Measurements from ENCODE around the gene AEBP2.

AEBP2 gene

DNA sequence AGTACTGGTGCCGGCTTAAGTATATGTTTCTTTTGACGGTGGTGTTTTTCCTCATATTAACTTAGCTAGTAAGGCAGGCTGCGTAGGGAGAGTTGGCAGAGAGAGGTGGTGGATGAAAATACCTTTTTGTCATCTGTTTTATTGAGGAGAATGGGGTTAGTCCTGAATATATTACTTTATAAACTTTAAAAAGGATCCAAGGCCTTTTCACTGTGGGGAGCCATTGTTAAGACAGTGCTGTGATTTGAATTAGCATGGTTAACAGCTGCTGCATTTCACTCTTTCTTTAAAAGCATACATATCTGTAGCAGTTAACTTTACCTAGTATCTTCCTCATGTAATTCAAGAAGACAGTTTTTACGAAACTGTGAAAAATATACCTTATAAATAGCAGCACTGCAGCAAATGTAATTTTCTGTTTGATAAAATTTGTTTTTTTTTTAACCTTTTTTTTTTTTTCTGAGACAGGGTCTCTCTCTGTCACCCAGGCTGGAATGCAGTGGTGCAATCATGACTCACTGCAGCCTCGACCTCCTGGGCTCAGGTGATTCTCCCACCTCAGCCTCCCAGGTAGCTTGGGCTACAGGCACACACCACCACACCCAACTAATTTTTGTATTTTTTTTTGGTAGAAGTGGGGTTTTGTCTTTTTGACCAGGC is 57.1 kb downstream of the AEBP2 start:
- Histone ChIP-seq H3K36me3 (ENCODE audit: control insufficient read depth, insufficient read depth, low read length) (no peaks in the 10 kb centered on the region), H3K4me2 (ENCODE audit: low read length) (no peak overlapping the region), H3K79me2 (peaks cover 7% of the 10 kb centered on the region), H3K27me3 (ENCODE audit: control insufficient read depth, insufficient read depth, low read length) (no peaks in the 10 kb centered on the region), H2AFZ (no peak overlapping the region), H3K9ac (no peak overlapping the region), H3K9me3 (ENCODE audit: control insufficient read depth, low read length) (no peaks in the 10 kb centered on the region), H3K4me3 (ENCODE audit: low read depth, low read length) (no peak overlapping the region), H3K4me1 (no peaks in the 10 kb centered on the region), H3K27ac (no peak overlapping the region)
- no peak for TF ChIP-seq CTCF (IDR thresholded peaks at IDR 0.05)

GRCh38 chr12:19498099-19498498 is 58.8 kb downstream of the AEBP2 start:
- no peaks in the 10 kb centered on the region for H3K27me3 ChIP-seq (ENCODE audit: control insufficient read depth, insufficient read depth, low read length)
- H3K9ac ChIP-seq, result no peak overlapping the region
- no peak overlapping the region for H3K27ac ChIP-seq
- H3K4me2 ChIP-seq (ENCODE audit: low read length), result no peak overlapping the region
- H3K36me3 ChIP-seq (ENCODE audit: control insufficient read depth, insufficient read depth, low read length), result no peaks in the 10 kb centered on the region
- peaks cover 10% of the 10 kb centered on the region for H3K79me2 ChIP-seq
- TF ChIP-seq CTCF (IDR thresholded peaks at IDR 0.05), result no peak
- H3K4me1 ChIP-seq, result no peaks in the 10 kb centered on the region
- no peaks in the 10 kb centered on the region for H3K9me3 ChIP-seq (ENCODE audit: control insufficient read depth, low read length)
- no peak overlapping the region for H2AFZ ChIP-seq
- no peak overlapping the region for H3K4me3 ChIP-seq (ENCODE audit: low read depth, low read length)

- H2AFZ ChIP-seq, result no peak overlapping the region
- no peaks in the 10 kb centered on the region for H3K4me1 ChIP-seq
- H3K36me3 ChIP-seq (ENCODE audit: control insufficient read depth, insufficient read depth, low read length), result no peaks in the 10 kb centered on the region
- no peak for TF ChIP-seq CTCF (IDR thresholded peaks at IDR 0.05)
- no peak overlapping the region for H3K4me2 ChIP-seq (ENCODE audit: low read length)
- H3K79me2 ChIP-seq, result peaks cover 13% of the 10 kb centered on the region
- H3K27me3 ChIP-seq (ENCODE audit: control insufficient read depth, insufficient read depth, low read length), result no peaks in the 10 kb centered on the region
- no peak overlapping the region for H3K27ac ChIP-seq
- H3K4me3 ChIP-seq (ENCODE audit: low read depth, low read length), result no peak overlapping the region
- no peaks in the 10 kb centered on the region for H3K9me3 ChIP-seq (ENCODE audit: control insufficient read depth, low read length)
- no peak overlapping the region for H3K9ac ChIP-seq
These were observed 59.7 kb downstream of the AEBP2 start for GRCh38 chr12:19499030-19499429.

GRCh38 chr12:19506497-19506896 is 67.2 kb downstream of the AEBP2 start:
- H3K36me3 ChIP-seq (ENCODE audit: control insufficient read depth, insufficient read depth, low read length), result no peaks in the 10 kb centered on the region
- H2AFZ ChIP-seq, result no peak overlapping the region
- no peak overlapping the region for H3K4me2 ChIP-seq (ENCODE audit: low read length)
- no peaks in the 10 kb centered on the region for H3K4me1 ChIP-seq
- no peak for TF ChIP-seq CTCF (IDR thresholded peaks at IDR 0.05)
- peak overlapping the region; percentile 6 for H3K9ac ChIP-seq
- no peak overlapping the region for H3K4me3 ChIP-seq (ENCODE audit: low read depth, low read length)
- H3K9me3 ChIP-seq (ENCODE audit: control insufficient read depth, low read length), result no peaks in the 10 kb centered on the region
- no peaks in the 10 kb centered on the region for H3K27me3 ChIP-seq (ENCODE audit: control insufficient read depth, insufficient read depth, low read length)
- no peak overlapping the region for H3K27ac ChIP-seq
- H3K79me2 ChIP-seq, result peaks cover 21% of the 10 kb centered on the region

DNA sequence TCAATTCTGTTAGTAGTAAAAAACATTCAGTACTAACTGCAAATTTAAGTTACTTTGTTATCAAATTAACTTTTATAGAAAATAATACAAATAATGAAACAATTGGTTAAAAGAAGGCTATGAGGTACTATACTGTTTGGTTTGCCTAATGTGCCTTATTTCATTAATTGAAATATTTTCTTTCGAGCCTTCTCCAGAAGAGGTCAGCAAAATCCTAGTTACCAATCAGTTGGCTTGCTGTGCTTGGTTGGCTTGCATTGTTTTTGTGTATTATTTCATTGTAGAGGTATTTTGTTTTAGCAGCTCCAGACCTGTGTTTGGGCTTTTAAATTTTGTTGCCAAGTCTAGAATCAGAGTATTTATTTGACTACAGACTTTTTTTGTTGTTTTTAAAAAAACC is 68.5 kb downstream of the AEBP2 start:
- no peak overlapping the region for H3K4me2 ChIP-seq (ENCODE audit: low read length)
- no peaks in the 10 kb centered on the region for H3K9me3 ChIP-seq (ENCODE audit: control insufficient read depth, low read length)
- no peak overlapping the region for H3K9ac ChIP-seq
- no peaks in the 10 kb centered on the region for H3K36me3 ChIP-seq (ENCODE audit: control insufficient read depth, insufficient read depth, low read length)
- peaks cover 14% of the 10 kb centered on the region for H3K79me2 ChIP-seq
- no peaks in the 10 kb centered on the region for H3K27me3 ChIP-seq (ENCODE audit: control insufficient read depth, insufficient read depth, low read length)
- no peak overlapping the region for H3K4me3 ChIP-seq (ENCODE audit: low read depth, low read length)
- H3K4me1 ChIP-seq, result no peaks in the 10 kb centered on the region
- no peak overlapping the region for H3K27ac ChIP-seq
- H2AFZ ChIP-seq, result no peak overlapping the region
- no peak for TF ChIP-seq CTCF (IDR thresholded peaks at IDR 0.05)
